Measurements from ENCODE around the gene KRTAP12-4.

Gene KRTAP12-4

GRCh38 chr21:44701541-44701940, 47.1 kb upstream of the KRTAP12-4 start:
- Histone ChIP-seq H3K36me3 (ENCODE audit: low read depth) (no peaks in the 10 kb centered on the region), H3K4me1 (ENCODE audit: insufficient read depth, poor library complexity, severe bottlenecking) (no peaks in the 10 kb centered on the region), H3K9me3 (ENCODE audit: severe bottlenecking) (peaks cover 3% of the 10 kb centered on the region), H3K27me3 (ENCODE audit: insufficient read depth, poor library complexity, severe bottlenecking) (peaks cover 33% of the 10 kb centered on the region), H3K27ac (ENCODE audit: poor library complexity, severe bottlenecking) (no peak overlapping the region), H3K4me3 (ENCODE audit: severe bottlenecking) (no peak overlapping the region)
- DNase-seq (ENCODE audit: low spot score), result no peak
- TF ChIP-seq CTCF (IDR thresholded peaks at IDR 0.05; ENCODE audit: poor library complexity, severe bottlenecking), result no peak
- ATAC-seq (ENCODE audit: low read depth), result 0 out of 3 replicates have a peak, but pooled peaks have one; percentile 25

- peaks cover 1% of the 10 kb centered on the region for H3K9me3 ChIP-seq (ENCODE audit: severe bottlenecking)
- no peak overlapping the region for H3K4me3 ChIP-seq (ENCODE audit: severe bottlenecking)
- no peaks in the 10 kb centered on the region for H3K36me3 ChIP-seq (ENCODE audit: low read depth)
- H3K27me3 ChIP-seq (ENCODE audit: insufficient read depth, poor library complexity, severe bottlenecking), result peaks cover 28% of the 10 kb centered on the region
- H3K27ac ChIP-seq (ENCODE audit: poor library complexity, severe bottlenecking), result no peak overlapping the region
- ATAC-seq (ENCODE audit: low read depth) (no peak), DNase-seq (ENCODE audit: low spot score) (no peak)
- no peak for TF ChIP-seq CTCF (IDR thresholded peaks at IDR 0.05; ENCODE audit: poor library complexity, severe bottlenecking)
- no peaks in the 10 kb centered on the region for H3K4me1 ChIP-seq (ENCODE audit: insufficient read depth, poor library complexity, severe bottlenecking)
Observed at GRCh38 chr21:44701023-44701400, 46.6 kb upstream of the KRTAP12-4 start.

DNA sequence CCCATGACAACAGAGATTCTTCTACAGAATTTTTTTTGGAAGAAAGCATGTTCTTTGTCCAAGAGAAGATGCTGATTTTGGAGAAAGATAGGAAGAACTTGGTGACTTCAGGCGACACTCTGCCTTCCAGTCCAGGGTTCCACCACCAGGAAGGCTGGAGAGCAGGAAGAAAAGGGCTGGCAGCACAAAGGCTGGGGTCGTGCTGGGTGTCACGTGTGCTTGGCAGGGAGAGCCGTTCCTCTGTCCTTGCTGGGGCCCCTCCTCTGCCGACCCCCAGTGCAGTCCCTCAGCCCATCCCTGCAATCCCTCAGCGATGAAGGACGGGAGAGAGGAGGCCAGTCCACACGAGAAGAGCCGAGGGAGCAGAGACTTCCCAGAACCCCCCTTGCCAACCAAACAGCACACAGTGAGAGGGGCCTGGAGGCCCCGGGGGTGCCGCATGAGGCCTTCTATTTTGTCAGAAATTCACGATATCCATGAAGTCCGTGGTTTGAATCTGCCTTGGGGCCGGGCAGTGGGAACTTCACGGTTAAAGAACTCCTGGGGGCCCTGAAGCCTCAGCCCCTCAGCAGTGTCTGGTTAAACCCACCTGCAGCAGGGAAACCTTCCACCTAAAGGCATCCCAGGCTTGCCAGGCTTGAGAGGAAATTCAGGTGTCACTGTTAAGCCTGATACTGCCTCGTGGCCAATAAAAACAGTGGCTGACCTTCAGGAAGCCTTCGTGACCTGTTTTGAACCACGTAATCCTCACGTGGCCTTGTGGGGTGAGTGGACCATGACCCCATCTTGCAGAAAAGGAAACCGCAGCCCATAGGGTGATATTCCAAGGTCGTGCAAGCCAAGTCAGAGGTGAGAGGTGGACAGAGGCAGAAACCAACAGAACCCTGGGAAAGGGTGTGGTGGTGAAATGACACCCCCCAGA, 45.9 kb upstream of the KRTAP12-4 start:
- DNase-seq (ENCODE audit: low spot score) (no peak), ATAC-seq (ENCODE audit: low read depth) (no peak)
- no peaks in the 10 kb centered on the region for H3K36me3 ChIP-seq (ENCODE audit: low read depth)
- H3K27ac ChIP-seq (ENCODE audit: poor library complexity, severe bottlenecking), result no peak overlapping the region
- peaks cover 25% of the 10 kb centered on the region for H3K27me3 ChIP-seq (ENCODE audit: insufficient read depth, poor library complexity, severe bottlenecking)
- H3K4me3 ChIP-seq (ENCODE audit: severe bottlenecking), result no peak overlapping the region
- no peaks in the 10 kb centered on the region for H3K4me1 ChIP-seq (ENCODE audit: insufficient read depth, poor library complexity, severe bottlenecking)
- no peaks in the 10 kb centered on the region for H3K9me3 ChIP-seq (ENCODE audit: severe bottlenecking)
- no peak for TF ChIP-seq CTCF (IDR thresholded peaks at IDR 0.05; ENCODE audit: poor library complexity, severe bottlenecking)

GRCh38 chr21:44699502-44700001, 45.1 kb upstream of the KRTAP12-4 start:
- Histone ChIP-seq H3K4me1 (ENCODE audit: insufficient read depth, poor library complexity, severe bottlenecking) (no peaks in the 10 kb centered on the region), H3K36me3 (ENCODE audit: low read depth) (no peaks in the 10 kb centered on the region), H3K27ac (ENCODE audit: poor library complexity, severe bottlenecking) (no peak overlapping the region), H3K27me3 (ENCODE audit: insufficient read depth, poor library complexity, severe bottlenecking) (peaks cover 25% of the 10 kb centered on the region), H3K4me3 (ENCODE audit: severe bottlenecking) (no peak overlapping the region), H3K9me3 (ENCODE audit: severe bottlenecking) (no peaks in the 10 kb centered on the region)
- no peak for TF ChIP-seq CTCF (IDR thresholded peaks at IDR 0.05; ENCODE audit: poor library complexity, severe bottlenecking)
- no peak for DNase-seq (ENCODE audit: low spot score)
- 0 out of 3 replicates have a peak, but pooled peaks have one; percentile 21 for ATAC-seq (ENCODE audit: low read depth)
